ENCODE measurements around the gene MGAT5.

Gene MGAT5

DNA sequence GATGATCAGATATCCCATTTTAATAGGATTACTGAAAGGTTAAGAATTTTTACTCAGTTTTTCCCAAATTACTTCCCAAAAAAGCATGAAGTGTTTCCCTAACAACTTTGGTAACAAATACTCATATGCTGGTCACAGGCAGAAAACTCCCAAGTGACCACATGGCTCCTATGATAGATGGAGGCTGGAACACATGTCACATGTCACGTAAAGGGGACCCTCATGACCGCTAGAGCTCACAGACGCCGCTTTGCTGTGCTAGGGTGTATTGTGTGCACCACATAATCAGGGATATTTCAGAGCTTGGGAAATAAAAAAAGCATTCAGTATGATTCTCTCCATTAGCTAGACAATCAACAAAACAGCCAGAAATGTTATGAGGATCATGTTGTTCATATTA is 236.7 kb downstream of the MGAT5 start:
- DNase-seq, result no peak

DNA sequence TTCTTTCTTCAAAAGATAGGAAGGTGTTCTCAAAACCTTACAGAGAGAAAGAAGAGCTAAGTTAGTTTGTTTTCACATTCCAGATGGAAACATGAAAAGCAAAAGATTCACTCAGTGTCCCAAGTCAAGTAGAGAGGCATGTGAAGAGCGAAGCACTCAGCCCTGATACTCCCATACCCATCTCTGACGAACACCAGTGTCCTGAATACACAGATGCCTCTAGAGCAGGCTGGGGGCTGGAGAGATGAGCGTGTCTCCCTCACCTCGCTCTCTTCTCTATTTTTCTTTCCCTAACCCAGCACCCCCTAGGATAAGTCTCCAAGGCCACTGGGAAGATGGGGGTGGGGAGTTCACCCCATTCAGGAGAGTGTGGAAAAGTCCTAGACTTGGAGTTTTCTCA is 237.2 kb downstream of the MGAT5 start:
- no peak for DNase-seq

DNA sequence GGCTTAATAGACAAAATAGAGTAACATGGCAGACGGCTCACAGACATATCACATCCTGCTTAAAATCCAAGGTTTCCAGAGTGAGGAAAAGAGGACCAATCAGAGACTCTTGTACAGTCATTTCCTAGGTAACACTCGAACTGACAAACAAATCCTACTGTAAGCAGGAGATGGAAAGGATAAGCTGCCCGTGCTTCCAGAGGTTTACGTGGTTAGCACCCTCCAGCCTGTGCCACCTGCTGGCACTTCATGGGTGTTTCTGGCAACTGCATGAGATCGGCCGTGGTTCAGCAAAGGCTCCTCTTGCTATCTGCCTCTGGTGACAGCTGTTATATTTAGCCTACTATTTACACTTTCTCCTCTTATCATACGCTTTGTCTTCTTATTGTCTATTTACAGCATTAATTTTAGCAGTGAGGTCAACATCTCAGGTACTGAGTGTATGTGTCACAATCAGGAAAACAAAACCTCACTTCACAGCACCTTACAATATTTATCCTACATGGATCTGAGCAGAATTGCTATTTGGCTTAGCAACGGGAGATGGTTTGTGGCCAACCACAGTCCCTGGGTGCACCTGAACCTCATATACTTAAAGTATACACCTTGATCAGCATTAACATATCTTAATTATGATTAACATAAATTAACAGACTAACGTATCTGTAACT is 238.0 kb downstream of the MGAT5 start:
- DNase-seq, result no peak

DNA sequence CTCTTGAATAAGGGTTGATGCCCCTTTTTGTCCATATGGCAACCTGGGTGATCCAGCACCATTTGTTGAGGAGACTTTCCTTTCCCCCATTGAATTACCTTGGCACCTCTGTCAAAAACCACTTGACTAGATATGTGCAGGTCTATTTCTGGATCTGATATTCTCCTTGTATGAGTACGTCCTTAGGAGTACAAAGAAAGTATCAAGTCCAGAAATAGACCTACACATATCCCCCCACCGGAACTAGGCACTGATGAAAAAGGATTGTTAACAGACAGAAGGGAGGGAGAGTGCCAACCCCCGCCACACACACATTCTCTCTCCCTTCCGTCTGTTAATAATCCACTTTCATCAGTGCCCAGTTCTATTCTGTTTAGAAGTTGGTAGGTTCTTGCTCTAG is 239.9 kb downstream of the MGAT5 start:
- DNase-seq, result no peak

DNA sequence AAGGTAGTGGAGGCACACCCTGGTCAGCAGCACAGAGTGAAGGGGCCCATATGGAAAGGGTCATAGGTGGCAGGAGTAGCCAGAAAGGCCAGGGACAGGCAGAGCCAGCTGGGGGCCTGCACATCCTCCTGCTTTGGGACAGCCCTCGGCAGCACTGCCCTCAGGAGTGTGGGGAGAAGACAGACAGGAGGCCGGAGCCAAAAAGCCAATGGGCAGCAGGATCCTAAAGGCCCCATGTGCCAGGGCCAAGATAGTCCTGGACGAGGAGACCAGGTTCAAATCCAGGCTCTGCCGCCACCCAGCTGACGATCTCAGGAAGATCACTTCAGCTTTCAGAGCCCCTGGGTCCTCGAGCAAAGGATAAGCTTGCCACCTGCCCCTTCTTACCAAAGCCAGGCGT is 244.8 kb downstream of the MGAT5 start:
- no peak for DNase-seq

DNA sequence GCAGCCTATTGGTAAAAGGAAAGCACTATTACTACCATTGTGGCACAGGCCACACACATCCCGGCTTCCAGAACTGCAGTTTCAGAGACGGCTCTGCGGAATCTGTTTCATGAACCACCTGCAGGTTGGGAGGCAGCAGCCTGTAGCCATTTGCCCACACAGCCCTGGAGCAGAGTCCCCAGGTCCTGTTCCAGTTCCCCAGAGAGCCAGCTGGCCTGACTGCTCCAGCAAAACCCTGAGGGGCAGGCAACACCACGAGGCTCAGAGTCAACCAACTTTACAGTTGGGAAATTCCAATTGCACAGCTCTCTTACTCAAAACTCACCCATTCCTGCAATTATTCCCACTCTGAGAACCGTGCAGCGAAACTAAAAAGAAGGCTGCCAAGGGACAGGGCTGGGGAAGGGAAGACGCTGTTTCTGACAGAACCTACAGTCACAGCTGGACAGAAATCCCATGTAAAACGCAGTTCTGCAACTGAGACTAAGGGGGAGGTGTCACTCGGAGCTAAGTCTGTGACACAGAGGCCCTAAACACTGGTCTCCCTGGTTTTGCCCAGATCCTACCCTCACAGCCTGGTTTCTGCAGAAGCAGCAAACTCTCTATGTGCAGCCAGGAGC is 245.5 kb downstream of the MGAT5 start:
- no peak for DNase-seq

DNA sequence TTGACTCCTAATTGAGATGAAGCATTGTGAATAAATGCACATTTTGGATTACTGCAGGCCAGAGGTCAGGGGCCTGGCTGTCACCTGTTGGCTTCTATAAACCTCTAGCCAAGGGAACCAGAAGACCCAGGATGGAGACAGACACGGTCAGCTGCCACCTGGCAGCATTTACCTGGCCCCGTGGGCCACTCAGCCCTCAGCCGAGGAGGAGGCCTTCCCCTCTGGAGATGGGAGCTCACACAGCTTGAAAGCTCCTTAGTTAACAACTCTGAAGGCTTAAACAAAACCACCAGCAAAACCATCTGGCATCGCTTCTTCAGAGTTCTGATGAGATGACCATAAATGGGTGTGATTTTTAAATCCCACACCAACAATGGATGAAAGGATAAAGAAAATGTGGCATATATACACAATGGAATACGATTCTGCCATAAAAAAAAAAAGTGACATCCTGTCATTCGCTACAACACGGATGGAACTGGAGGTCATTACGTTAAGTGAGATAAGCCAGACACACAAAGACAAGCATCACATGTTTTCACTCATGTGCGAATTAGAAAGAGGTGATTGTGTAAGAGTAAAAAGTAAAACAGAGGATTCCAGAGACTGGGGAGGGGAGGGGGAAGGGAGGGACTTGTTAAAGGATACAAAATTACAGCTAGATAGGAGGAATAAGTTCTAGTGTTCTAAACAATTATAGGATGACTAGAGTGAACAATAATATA is 246.5 kb downstream of the MGAT5 start:
- DNase-seq, result no peak

DNA sequence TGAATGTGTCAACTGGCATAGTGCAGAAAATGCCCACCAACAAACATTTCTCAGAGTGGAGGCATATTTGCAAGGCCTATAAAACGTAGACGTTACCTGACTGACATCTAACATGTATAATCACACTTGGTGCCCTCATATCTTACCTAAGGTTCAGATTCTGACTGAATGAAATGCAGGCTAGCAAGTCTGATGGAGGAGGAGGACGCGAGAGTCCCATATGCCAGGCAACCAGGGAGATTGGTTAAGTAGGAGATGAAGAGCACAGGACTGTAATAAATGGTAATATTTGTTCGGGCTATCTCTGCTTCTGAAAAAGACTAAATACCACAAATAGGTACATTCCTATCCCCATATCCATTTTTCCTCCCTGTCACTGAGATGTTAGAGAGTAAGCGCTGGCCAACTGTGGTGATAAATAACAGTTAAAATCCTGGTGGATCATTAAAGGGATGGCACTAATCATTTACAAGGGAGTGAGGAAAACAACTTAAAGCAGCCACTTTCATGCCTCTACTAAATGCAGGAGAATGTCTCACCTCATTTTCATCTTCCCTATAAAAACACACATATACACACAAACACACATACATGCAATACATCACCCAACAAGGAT is 247.7 kb downstream of the MGAT5 start:
- DNase-seq, result no peak

DNA sequence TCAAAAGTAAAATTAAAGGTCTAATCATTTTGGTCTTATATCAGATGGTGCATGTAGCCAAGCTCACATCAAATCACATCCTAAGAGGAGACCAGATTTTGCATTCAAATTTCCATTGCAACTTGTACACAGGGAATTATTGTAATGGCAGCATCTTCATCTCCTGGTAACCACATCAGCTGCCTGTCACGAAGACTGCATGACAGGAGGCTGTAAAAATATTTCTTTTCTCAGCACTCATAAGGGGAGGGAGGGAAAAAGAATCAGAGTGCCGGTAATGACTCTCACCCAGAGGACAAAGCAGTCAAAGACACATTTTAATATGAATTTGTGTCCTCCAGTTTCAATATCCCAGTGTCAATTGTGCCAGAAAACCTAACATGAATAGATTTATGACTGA is 248.2 kb downstream of the MGAT5 start:
- no peak for DNase-seq
